GM21529 (cell line): ENCODE measurements around the gene ADGRD1.

ENCODE experiments used
- ATAC-seq: cut with Tn5 transposase; IDR thresholded peaks from one replicate; pipeline ENCODE4 v1.9.1; 2021; ENCODE audit not compliant: unreplicated experiment

The ADGRD1 gene

DNA sequence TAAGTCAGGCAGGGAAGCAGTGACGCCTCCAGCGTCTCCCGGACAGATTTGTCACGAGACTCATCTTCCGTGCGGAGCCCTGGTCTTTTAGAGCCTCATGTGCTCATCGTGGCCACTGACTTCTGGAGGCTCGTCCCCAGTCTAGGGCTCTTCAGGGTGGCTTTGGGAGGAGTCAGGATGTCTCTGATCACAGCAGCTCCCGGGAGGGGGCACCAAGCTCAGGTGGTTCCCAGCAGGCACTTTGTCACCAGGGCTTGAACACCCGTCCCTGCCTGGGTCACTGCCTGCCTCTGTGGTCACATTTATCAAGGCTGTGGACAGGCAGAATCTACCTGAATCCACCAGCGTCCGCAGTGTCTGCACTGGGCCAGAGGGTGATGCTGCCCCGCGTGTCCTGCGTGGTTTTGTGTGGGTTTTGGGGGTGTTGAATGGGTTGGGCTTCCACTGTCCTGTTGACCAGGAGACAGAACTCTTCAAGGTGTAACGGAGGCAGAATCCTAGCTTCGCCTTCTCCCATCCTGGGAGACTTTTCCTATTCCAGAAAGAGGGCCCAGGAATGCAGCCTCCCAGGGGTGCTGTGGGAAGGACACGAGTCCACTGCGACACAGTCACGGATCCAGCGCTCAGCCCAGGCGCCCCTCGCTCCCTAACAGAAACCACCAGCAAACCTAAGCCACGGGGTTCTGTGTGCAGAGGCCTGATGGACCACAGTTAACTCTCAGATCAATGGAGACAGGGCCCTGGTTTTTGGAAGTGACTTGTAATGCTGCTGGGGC, 132.3 kb downstream of the ADGRD1 start:
- no peak for ATAC-seq

DNA sequence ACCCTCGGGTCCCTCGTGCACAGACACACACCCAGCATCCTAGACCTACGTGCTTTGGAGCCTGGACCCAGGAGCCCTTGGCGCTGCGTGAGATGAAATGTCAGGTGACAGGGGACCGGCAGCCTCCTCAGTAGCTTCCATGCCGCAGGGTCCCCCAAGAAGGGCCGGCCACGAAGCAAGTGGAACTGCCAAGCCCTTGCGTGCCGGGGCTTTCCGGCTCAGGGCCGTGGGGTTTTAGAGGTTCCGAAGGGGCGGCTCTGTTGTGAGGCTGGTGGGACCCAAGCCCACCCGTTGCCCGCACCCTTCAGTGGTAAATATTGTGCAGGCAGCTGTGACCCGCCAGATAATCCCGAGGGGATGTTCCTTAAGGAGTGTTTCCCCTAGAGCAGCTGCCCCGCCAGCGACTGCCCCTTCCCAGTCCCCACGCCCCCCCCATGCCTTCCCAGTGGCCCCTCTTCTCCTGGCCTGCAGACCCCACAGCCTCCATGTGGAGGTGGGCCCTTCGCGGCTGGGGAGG, 133.7 kb downstream of the ADGRD1 start:
- no peak for ATAC-seq

DNA sequence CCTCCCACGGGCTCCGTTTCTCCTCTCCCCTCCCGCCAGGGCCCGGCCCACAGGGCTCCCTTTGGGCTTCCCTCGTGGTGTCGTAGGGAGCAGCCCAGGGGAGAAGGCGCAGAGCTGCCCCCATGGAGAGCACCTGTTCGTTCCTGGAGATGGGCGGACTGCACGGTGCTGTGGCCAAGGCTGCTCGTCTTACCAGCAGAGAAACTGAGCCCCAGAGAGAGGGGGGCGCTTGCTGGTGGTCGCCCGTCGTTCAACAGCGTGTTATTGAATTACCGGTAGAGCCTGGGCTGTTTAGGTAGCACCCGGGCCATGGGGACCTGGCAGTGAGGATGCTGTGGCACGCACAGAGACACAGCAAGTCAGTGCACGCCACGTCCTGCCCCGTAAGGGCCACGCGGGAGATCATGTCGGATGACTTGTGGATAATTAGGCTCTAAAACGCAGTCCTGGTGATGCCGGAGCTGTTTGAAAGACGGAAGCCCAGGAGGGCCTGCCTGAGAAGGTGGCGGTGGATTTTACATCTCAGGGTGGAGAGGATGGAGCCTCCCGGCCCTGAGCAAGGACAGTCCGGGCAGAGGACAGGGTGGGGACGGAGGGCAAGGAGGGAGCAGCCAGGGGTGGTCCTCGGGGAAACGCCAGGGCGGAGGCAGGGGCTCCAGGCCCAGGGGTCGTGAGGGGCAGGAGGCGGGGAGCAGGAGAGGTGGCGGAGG, 134.4 kb downstream of the ADGRD1 start:
- no peak for ATAC-seq

DNA sequence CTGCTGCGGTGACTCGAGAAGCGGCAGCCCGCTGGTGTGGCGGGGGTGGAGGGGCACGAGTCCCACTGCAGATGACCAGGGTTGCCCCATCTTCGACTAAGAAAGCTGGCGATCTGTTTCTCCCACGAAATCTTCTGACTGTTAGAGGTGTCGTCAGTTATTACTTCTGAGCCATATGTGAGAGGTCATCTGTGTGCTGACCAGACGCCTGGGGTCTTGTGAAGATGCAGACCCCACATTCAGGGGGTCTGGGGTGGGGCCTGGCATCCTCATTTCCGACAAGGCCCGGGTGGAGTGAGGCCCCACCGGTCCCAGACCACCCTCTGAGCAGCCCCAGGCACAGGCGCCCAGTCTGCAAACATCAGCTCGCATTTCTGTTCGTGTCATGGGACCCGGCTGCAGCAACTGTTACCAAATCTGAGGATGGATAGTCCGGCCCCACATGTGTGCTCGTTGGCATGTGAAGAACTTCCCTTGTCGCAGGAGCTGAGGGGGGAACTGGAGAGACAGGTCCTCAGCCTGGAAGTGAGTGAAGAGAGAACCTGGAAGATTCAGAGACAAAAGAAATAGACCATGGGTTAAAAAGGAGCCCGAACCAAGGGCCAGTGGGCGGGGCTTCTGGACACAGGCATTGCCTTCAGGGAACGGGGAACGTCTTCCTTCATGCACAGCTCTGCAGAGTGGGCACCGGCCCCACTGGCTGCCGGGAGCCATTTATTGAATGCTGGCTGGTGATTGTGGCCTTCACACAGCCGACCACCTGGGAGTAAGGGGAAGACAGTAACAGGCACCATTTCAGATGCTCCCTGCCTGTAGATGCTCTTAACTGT, 135.2 kb downstream of the ADGRD1 start:
- ATAC-seq, result no peak

DNA sequence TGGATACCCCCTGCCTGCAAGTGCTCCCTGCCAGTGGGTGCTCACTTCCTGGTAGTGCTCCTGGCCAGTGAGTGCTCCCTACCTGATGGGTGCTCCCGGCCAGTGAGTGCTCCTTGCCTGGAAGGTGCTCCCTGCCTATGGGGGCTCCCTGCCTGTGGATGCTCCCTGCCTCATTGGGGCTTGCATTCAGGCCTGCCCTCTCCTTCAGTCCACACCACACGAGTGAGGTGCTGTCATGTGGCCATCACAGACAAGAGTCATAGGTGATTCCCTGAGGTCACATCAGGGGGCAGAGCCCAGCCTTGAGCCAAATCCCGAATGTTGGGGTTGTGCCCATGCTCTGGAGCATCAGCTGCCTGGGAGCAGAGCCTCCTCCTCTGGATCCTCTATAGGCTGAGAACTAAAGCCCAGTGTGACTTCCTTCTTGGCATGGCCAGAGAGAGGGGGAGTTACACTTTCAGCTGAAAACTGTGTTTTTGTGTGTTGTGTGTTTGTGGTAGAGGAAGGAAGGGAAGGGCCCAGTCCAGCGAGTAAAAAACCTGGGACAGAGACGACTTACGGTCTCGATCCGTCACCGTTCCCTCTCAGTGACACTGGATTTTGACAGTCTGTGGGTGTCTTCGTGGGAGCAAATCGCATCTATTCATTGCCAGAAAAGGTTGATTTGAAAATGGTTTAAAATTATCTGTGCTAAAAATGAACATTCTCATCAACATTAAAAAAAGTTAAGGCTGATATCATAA, 136.0 kb downstream of the ADGRD1 start:
- no peak for ATAC-seq

DNA sequence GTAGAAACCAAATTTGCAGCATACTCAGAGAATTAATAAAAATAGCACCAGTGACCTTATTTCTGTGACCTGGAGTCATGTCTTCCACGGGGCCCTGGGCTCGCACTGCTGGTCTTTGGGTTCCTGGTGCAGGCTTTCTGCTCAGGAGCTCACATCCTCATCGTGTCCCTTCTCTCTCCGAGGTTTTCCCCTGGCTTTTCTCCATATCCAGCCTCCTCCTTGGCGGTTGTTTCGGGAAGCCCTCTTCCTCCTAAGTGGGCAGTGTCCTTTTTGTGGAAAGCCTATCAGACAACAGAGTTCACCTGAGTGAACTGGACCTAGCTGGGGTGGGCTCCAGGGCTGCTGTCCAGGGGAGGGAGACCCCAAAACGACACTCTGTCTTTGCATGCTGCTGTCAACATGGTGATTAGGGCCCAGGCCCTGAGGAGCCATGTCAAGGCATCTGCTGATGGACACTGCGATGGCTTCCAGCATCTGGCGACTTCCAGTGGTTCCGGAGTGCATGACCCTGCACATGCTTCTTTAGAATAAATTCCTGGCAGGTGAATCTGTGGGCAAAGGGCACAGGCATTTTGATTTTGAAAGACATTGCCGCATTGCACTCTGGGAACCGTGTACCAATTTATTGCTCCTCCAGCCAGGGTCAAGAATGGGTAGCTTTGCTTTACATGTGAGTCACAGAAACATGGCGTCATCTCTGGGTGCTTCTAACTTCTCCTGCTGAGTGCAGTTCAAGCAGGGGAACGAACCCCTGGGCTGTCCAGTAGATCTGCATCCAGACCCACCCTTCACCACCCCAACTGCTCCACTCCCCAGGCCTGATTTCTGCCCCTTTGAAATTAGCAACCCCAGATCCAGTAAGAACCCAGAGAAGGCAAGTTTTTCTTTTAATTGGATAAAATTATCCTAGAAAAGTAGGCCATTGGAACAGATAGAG, 136.8 kb downstream of the ADGRD1 start:
- no peak for ATAC-seq

DNA sequence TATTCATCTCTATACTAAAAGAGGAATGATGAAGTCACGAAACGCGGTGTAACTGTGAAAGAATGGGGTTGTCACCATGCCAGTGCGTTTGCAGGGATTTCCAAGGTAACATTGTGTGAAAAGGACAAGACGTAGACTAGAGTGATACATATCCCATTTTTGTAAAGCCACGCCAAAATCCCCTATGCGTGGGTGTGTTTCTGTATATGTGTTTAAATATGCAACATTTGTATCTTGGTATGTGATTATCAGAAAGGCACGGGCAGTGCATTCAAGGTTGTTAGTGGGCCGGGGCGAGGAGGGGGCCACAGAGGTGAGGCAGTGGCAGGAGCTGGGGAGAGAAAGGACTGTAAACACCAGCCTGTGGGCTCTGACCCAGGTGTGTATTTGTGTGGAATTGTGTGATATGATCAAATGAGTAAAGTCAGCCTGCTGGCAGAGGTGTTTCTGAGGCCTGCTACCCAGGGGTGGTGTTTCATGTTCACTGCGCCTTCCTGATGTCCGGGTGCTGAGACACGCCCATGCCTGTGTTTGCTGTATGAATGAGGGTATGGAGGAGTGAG, 137.8 kb downstream of the ADGRD1 start:
- peak; percentile 27 for ATAC-seq

DNA sequence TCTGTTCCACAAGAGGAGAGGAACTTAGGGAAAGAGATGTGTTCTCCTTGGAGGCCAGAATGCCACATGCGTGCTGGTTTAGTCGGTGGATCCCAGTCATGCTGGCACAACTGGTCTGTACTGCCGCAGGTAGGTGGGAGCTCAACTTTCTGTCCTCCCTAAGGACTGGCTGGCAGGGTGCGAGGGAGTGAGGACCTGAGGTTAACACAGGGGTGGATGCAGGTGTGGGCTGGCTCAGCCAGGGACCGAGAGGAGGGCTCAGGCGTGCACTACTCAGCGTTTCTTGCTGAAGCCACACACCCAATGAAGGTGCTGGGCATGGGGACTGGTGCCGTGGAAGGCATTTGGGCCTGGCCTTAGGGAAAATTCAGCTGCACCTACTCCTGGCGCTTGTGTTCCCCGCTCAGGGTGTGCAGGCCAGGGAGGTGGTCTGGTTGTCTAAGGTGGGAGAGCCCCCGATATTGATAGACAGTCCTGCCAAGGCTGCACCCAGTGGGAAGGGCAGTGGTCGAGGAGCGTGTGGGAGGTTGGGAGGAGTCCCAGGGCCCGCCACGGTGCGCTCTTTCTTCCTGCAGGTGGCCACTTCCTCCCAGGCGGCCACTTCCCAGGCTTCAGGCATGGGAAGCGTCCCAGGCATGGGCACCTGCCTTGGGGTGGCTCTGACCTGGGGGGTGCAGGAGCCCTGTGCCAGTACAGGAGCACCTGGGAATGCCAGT, 138.4 kb downstream of the ADGRD1 start:
- peak; percentile 9 for ATAC-seq

DNA sequence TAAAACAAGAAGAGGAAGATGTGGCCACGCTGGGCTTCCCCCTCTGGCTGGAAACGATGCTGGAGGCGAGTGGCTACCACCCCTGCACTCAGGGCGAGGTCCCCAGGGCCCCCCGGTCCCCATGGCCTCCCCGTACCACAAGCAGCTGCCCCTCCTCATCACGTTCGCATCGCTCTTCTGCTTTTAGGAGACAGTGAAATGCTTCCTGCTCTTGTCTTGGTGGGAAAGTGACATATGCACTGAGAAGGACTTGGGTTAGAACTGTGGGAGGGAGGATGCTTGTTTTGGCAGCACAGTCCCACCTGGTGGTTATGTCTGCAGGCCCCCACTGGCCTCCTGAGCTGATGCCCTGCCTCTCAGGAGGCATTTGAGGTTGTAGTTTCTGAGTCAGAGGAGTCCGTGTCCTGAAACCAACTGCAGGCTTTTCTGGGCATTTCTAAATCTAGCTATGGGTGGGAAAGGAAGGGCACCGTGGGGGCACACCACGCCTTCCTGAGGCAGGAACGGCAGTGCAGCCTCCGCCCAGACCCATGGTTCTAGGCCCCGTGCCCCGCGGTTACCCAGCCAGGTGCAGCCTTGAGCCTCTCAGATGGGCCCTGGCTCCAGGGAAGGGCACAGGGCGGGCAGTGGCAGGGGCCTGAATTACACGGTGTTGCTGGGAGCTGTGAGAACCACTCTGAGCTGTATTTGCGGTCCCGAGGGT, 139.3 kb downstream of the ADGRD1 start:
- ATAC-seq, result peak; percentile 69

DNA sequence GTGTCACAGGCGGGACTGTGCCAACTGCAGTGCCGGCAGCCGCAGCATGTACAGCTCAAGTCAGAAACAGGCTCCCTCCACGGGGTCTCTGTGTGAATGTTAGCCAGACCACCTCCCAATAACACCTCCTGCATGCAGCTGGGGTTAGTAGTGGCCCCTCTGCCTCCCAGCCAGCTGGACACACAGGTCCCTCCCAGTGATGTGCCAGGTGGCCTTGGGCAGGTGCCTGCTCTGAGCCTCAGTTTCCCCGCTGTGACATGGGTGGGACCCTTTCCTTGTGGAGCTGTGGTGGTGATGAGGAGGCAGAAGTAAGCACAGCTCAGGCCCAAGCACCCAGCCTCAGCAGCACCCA, 139.9 kb downstream of the ADGRD1 start:
- ATAC-seq, result no peak

DNA sequence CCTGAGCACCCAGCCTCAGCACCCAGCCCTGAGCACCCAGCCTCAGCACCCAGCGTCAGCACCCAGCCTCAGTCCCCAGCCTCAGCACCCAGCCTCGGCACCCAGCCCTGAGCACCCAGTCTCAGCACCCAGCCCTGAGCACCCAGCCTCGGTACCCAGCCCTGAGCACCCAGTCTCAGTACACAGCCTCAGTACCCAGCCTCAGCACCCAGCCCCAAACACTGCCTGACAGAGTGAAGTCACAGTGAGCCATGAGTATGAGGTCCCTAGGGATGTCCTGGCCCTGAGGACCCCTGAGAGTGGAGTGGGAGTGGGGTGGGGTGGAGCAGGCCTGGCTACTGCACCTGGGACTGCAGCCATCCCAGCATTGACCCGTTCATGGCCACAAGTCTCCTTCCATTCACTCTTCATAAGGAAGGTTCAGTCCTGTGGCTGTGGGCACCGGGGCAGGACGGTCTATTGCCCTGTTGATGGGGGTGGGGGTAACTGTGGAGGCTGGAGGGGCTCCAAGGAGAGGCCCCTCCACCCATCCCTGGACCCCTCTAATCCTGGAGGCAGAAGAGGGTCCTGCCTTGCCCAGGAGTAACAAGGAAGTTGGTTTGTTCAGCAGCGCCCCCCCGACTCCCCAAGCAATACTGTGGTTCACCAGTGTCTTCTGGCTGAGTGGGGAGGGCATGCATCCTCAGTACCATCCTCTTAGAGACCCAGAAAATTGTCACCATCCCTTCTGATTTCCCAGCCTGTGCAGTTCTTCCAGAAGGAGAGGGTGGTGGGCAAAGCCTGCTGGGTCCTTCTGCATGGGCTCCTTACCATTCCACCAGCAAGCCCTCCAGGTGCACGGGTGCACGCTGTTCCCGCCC, 140.5 kb downstream of the ADGRD1 start:
- ATAC-seq, result no peak

DNA sequence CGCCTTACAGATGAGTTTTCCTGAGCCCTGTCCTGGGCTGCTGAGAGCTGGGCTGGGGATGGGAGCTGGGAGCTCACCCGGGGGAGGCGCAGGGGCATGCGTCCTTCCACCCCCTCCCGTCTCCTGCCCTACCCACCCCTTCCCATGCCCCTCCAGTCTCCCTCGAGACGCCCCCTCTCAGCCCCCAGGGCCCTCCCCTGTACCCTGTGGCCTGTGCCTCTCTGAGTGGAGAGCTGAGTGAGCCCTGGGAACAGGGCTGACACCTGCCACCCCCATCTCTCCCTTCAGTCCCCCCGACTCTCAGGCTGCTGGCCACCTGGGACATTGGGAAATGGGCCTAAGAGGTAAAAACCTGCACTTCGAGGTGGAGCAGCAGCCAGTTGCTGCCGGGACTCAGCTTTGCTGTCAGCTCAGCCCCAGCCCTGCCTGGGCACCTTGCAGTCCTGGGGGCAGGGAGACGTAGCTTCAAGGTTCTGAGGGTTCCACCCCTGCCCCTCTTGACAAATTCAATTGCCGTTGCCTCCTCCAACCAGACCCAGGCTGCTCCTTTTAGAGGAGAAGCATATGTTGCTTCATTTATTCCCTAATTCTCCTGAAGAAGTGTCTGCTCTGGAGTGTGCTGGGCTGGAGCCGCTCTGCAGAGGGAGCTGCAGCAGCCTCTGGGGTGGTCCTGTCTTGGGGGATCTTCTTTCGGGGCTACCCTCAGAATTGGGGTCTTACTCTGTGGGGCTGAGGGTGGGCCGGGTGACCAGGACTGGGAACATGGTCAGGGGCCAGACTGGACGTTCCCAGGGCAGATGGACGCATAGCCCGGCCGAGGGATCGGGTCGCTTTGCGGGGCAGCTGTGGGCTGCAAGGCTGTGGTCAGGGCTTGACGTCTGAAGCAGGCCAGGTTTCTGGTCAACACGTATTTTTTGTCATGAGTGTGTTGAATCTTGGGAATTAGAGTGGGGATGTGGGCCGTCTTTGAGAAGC, 141.4 kb downstream of the ADGRD1 start:
- ATAC-seq, result no peak

DNA sequence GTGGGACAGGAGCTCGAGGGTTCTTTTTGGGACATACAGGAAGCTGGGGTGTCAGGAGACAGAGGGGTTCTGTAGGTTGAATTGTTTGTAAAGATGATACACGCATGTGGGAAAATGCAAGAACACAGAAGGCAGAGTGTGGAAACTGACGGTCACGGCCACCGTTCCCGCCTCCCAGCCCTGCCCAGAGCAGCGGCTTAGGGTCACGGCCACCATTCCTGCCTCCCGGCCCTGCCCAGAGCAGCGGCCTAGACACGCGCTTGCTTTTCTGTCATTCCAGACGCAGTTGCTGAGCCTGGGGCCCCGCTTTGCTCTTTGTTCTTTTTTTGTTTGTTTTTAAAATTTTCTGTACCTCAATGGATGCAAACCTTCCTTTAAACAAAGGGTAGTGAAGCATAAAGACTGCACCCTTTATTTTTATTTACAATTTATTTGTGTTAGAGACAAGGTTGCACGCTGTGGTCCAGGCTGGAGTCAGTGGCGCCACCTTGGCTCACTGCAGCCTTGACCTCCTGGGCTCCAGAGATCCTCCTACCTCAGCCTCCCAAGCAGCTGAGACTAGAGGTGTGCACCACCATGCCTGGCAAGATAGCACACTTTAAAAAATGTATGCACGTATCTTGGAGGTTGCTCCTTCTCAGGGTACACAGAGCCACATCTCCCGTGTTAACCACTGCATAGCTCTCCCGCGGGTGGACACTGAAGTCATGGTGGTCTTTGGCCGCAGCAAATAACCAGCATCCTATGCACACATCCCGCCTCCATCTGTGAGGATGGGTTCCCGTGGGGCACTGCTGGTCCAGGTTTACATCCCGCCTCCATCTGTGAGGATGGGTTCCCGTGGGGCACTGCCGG, 142.3 kb downstream of the ADGRD1 start:
- no peak for ATAC-seq

DNA sequence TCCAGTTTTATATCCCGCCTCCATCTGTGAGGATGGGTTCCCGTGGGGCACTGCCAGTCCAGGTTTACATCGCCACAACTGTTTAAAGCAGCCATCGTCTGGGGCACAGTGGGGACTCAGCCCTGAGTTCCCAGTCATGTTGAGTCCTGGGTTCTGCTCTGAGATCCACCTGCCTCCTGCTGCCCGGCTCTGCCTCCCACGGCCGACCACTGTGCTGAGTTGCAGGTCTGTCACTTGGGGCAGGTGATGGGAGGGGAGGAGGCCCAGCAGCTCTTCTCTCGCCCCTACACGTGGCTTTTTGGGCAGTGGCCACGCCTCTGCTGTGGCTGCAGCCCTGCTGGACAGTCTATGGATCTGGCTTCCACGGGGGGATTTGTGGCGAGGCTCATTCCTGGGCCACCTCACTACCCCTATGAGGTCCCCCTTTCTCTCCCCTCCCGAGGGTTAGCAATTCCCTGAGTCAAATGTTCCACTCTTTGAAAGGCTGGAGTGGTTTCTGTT, 143.0 kb downstream of the ADGRD1 start:
- ATAC-seq, result no peak
